Chondrocyte (in vitro differentiated cells): Measurements from ENCODE around the gene MOSMO. TPM values are rescaled to one million over a fixed set of nuclear protein-coding genes. Genes with fewer than 3 reads are reported as not detected.

Experiments
- DNase-seq: peaks from one replicate; pipeline ENCODE4 v3.0.0; 2021; ENCODE audit warnings: mixed read lengths, low spot score
- H3K27ac Mint-ChIP-seq: one replicate; pipeline ENCODE4 v1.8.0; 2021; ENCODE audit warnings: mild to moderate bottlenecking, moderate library complexity, mixed read lengths; ENCODE audit not compliant: unreplicated experiment
- H3K27me3 Mint-ChIP-seq: 2 replicates; pipeline ENCODE4 v1.8.0; 2021; ENCODE audit warnings: low read depth, mixed read lengths
- H3K36me3 Mint-ChIP-seq: 2 replicates; pipeline ENCODE4 v1.8.0; 2021; ENCODE audit warnings: low read depth, mixed read lengths
- H3K4me1 Mint-ChIP-seq: 2 replicates; pipeline ENCODE4 v1.8.0; 2021; ENCODE audit warnings: low read depth, mild to moderate bottlenecking, mixed read lengths
- H3K4me3 Mint-ChIP-seq: one replicate; pipeline ENCODE4 v1.8.0; 2021; ENCODE audit warnings: mild to moderate bottlenecking, moderate library complexity, mixed read lengths; ENCODE audit not compliant: unreplicated experiment
- H3K9me3 Mint-ChIP-seq: 2 replicates; pipeline ENCODE4 v1.8.0; 2021; ENCODE audit warnings: low read depth, mixed read lengths
- total RNA-seq: library from RNA; stranded (reverse); gene quantifications from 3 replicates; pipeline ENCODE4 v1.2.1, GENCODE V29; 2021
- TF ChIP-seq, protein P1 (sequence below): fragments of 200-600 bp; sonication (generic); IDR thresholded peaks from 2 replicates; pipeline ENCODE4 v1.5.0; 2021; ENCODE audit warnings: antibody characterized with exemption, mild to moderate bottlenecking, moderate library complexity

The MOSMO gene
- total RNA-seq, 1 donor from 2014 or later: 9.7 TPM

DNA sequence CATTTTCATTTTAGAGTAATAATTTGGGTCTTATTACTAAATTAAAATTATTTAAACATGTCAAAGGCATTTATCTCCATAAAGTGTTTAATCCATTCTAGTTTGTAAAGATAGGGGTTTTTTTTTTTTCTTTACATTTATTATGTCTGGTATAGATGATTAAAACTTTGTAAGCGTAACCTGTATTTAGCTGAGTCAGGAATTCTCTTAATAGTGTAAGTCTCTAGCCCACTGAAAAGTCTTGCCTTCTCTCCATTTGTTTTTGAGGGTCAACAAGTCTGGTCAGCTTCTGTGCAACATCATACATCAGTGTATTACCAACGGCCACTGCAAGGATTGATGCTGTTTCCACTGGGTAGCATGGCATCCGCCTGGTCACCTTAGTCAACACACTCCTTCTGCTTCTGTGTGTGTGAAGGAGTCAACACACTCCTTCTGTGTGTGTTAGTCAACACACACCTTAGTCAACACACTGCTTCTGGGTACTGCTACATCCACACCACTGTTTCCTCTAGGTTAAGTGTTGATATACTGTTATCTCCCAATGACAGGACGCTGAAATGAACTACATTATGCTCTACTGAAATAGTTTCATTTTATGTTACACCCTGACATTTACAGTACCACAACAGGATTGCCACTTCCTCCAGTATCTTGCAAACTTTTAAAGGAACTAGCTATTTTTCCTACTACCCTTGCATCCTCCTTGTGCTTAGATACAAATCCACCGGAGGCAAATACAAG is 47.1 kb downstream of the MOSMO start:
- Mint-ChIP-seq H3K36me3 (no peaks in the 10 kb centered on the region), H3K27ac (no peak overlapping the region), H3K9me3 (no peaks in the 10 kb centered on the region), H3K4me3 (no peak overlapping the region), H3K27me3 (no peaks in the 10 kb centered on the region), H3K4me1 (peaks cover 5% of the 10 kb centered on the region)
- TF ChIP-seq, protein P1, sequence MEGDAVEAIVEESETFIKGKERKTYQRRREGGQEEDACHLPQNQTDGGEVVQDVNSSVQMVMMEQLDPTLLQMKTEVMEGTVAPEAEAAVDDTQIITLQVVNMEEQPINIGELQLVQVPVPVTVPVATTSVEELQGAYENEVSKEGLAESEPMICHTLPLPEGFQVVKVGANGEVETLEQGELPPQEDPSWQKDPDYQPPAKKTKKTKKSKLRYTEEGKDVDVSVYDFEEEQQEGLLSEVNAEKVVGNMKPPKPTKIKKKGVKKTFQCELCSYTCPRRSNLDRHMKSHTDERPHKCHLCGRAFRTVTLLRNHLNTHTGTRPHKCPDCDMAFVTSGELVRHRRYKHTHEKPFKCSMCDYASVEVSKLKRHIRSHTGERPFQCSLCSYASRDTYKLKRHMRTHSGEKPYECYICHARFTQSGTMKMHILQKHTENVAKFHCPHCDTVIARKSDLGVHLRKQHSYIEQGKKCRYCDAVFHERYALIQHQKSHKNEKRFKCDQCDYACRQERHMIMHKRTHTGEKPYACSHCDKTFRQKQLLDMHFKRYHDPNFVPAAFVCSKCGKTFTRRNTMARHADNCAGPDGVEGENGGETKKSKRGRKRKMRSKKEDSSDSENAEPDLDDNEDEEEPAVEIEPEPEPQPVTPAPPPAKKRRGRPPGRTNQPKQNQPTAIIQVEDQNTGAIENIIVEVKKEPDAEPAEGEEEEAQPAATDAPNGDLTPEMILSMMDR: no peak
- no peak for DNase-seq

DNA sequence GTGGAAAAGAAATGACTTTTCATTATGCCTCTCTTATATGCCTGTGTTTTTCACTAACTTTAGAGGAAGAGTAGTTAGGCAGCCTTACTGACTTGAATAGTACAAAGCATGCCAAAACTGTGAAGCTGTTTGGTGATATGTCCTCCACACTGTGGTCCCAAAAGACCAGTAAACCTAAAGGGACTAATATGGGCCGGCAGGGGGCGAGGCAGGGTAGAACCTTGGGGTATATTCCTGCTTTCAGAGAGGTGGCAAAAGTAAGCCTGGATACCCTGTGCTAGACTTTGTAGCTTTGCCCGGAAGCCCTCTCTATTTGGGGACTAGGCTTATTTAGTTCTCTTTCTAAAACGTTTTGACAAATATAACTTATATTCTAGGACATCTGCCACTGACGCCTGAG is 48.0 kb downstream of the MOSMO start:
- Mint-ChIP-seq H3K4me3 (no peak overlapping the region), H3K27me3 (no peaks in the 10 kb centered on the region)
- TF ChIP-seq, protein P1: no peak

DNA sequence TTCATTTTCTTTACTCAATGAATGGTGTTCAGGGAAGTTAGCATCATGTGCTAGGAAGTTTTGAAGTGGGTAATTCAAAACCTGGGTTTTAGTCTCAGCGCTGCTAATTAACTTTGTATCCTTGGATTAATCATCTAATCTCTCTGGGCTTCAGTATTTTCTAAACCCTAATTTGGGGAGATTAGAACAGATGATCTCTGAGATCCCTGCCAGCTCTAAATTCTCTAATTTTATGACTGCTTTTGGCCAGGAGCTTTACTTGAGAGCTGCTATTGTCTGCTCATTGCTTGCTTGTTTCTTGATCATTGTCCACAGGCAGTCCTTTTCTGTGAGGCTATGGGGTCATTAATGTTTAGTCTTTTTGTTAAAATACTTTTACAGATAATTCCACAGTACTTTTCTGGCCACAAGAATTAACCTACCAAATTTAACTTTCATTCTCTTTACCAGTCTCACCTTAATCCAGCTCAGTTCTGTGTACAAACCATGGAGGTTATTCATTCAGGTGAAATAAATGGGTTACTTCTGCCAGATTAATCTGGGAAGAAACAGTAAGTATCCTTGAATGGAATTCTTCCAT is 56.1 kb downstream of the MOSMO start:
- Mint-ChIP-seq H3K36me3 (peaks cover 6% of the 10 kb centered on the region), H3K4me1 (peaks cover 9% of the 10 kb centered on the region), H3K4me3 (no peak overlapping the region), H3K9me3 (peaks cover 15% of the 10 kb centered on the region), H3K27ac (no peak overlapping the region), H3K27me3 (no peaks in the 10 kb centered on the region)
- TF ChIP-seq, protein P1: no peak
- no peak for DNase-seq

More for the DNA sequence above, 48.0 kb downstream of the MOSMO start:
- DNase-seq: no peak
- no peak overlapping the region for H3K27ac Mint-ChIP-seq
- H3K4me1 Mint-ChIP-seq: peaks cover 5% of the 10 kb centered on the region
- H3K36me3 Mint-ChIP-seq: no peaks in the 10 kb centered on the region
- no peaks in the 10 kb centered on the region for H3K9me3 Mint-ChIP-seq

DNA sequence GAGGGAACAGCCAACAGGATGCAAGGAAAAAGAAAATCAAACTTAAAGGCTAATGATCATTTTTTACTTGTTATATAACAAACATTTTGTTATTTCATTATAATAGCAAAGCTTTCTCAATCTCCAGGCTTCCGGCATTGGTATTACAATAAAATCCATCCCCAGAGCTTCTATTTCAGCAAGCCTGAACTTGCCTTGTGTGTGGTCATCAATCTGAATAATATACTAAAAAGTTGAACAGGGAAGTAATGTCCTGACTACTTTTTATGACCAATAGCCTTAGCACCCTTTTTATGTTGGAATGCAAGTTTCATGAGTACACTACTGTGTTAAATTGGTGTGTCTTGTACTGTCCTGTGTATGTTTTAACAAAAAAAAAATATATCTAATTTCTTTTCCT is 57.3 kb downstream of the MOSMO start:
- DNase-seq: no peak
- peaks cover 15% of the 10 kb centered on the region for H3K9me3 Mint-ChIP-seq
- no peak overlapping the region for H3K4me3 Mint-ChIP-seq
- no peaks in the 10 kb centered on the region for H3K27me3 Mint-ChIP-seq
- peaks cover 9% of the 10 kb centered on the region for H3K4me1 Mint-ChIP-seq
- TF ChIP-seq, protein P1: no peak
- H3K36me3 Mint-ChIP-seq: peaks cover 6% of the 10 kb centered on the region
- no peak overlapping the region for H3K27ac Mint-ChIP-seq

DNA sequence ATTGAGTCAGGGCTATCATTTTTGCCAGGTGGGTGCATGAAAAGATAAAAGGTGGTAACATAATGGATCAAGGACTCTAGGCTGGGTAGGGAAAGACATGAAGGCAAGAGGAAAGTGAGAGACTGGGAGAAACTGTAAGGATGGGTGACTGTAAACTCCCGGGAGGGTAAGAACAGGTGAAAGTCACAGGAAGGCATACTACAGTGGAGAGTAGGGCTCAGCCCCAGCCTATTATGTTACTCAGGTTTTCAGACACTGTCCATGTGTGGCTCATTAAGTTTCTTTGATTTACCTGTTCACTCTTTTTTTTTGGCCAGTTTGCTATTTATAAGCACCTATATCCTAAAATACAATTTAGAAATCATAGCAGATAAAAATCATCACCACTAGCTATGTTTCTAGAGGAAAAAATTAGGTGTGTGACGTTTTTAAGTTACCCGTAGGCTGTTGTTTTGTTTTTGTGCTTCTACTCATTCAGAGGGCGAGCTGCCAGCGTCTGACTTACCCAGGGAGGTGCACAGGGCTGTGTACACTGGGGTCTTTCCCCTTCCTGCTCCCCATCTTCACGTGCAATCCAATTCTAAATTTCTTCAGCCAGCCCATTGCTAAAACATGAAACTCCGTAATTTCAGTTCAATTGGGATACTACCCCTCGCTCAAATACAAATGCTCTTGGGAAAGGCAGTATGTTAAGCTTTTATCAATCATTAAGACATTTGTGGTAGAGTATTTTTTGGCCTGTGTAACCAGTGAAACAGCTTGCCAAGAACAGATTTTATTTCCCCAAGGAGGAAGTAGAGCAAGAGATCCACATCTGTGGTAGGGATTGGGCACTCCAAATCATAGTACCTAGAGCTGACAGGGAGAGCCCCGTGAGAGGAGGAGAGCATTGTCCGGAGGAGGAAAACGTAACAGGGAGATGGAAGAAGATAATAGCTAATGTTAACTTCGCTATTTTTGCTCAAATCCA is 62.7 kb downstream of the MOSMO start:
- H3K27ac Mint-ChIP-seq: no peak overlapping the region
- H3K9me3 Mint-ChIP-seq: peaks cover 15% of the 10 kb centered on the region
- no peak for DNase-seq
- peaks cover 6% of the 10 kb centered on the region for H3K36me3 Mint-ChIP-seq
- TF ChIP-seq, protein P1: no peak
- no peak overlapping the region for H3K4me3 Mint-ChIP-seq
- H3K27me3 Mint-ChIP-seq: no peaks in the 10 kb centered on the region
- H3K4me1 Mint-ChIP-seq: peaks cover 4% of the 10 kb centered on the region
